ENCODE data around the gene SLC30A4.

SLC30A4 gene

DNA sequence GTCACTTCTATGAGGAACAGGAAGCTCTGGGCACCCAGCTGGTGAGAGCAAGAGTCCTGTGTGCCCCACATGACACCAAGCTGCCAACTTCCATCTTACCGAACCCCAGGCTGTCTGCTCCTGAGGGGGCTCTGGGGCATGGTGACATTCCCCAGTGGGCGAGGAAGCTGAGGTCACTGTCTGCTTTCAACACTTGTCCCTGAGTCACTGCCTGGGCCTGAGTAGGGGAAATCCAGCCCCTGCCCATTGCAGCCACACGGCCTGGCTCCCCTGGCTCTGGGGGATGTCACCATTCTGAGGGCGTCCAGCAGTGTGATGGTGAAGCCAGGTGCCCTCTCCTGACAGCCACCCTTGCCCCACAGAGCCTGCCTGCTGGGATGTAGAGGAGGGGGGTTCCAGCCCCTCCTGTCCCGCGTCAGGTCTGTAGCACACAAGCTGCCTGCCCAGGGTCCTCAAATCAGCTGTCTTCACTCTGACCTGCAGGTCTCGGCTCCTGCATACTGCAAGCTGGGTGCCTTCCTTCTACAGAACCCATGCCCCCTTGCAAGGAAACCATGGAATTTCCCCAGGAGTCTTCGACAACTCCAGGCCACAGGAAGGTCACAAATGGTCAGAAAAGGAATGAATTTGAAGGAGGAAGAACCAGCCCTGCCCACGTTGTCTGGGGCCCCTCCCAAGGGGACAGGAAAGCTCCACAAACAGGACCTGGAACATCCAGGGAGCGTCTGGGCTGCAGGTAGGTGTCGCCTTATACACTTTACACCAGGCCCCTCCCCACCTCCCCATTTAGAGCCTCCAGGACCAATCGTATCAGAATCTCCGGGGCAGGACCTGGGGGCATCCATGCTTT lies 74.3 kb downstream of the SLC30A4 start:
- in situ Hi-C loops (cut with MboI; ENCODE audit: low sequenced_read_pairs, unreplicated experiment): no loop called here
- peak; percentile 42 for DNase-seq (ENCODE audit: low spot score)
- TF ChIP-seq CTCF (IDR thresholded peaks at IDR 0.05; ENCODE audit: borderline replicate concordance, control extremely low read depth, extremely low read depth, insufficient read depth, missing control alignments): no peak

DNA sequence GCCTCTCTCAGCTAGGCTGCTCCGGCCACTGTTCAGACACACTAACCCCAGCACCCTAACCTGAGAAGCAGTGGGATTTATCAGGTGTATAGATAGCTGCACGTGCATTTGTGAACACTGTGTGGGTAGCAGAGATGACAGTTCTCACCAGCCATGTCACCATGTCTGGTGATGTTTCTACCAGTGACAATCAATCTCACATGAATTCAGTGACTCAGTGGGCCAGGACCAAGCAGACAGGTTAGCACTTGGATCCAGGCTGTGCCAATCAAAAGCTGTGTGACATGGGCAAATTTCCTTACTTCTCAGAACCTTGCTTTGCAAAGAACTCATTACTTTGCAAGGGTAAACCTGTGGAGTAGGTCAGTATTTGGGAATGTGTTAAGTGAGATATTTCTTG lies 78.9 kb downstream of the SLC30A4 start:
- in situ Hi-C loops (cut with MboI; ENCODE audit: low sequenced_read_pairs, unreplicated experiment): no loop called here
- no peak for TF ChIP-seq CTCF (IDR thresholded peaks at IDR 0.05; ENCODE audit: borderline replicate concordance, control extremely low read depth, extremely low read depth, insufficient read depth, missing control alignments)
- DNase-seq (ENCODE audit: low spot score): no peak

GRCh38 chr15:45442507-45443135 lies 79.9 kb downstream of the SLC30A4 start:
- no peak for DNase-seq (ENCODE audit: low spot score)
- TF ChIP-seq CTCF (IDR thresholded peaks at IDR 0.05; ENCODE audit: borderline replicate concordance, control extremely low read depth, extremely low read depth, insufficient read depth, missing control alignments): no peak
- in situ Hi-C loops (cut with MboI; ENCODE audit: low sequenced_read_pairs, unreplicated experiment): no loop called here

DNA sequence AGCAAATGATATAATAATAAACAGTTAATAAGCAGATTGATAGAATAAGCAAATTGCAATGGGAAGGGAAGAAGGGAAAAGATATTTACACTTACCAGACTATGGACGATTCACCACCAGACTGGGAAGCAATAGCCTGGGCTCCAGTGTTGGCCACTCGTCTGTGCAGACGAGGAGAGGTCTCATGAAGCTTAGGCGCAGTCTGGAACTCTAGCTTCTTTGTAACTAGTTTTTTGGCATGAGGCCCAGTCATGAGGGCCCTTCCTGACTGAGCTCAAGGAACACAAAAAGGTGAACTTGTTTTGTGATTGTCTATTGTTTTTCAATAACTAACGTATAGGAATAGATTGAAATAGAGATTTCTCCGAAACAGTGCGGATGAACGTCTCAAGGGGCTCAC lies 80.9 kb downstream of the SLC30A4 start:
- in situ Hi-C loops (cut with MboI; ENCODE audit: low sequenced_read_pairs, unreplicated experiment): no loop called here
- DNase-seq (ENCODE audit: low spot score): no peak
- TF ChIP-seq CTCF (IDR thresholded peaks at IDR 0.05; ENCODE audit: borderline replicate concordance, control extremely low read depth, extremely low read depth, insufficient read depth, missing control alignments): no peak

- in situ Hi-C loops (cut with MboI; ENCODE audit: low sequenced_read_pairs, unreplicated experiment): no loop called here
- DNase-seq (ENCODE audit: low spot score): no peak
- TF ChIP-seq CTCF (IDR thresholded peaks at IDR 0.05; ENCODE audit: borderline replicate concordance, control extremely low read depth, extremely low read depth, insufficient read depth, missing control alignments): no peak
Measured at GRCh38 chr15:45441036-45441435, 81.5 kb downstream of the SLC30A4 start.

- no peak for DNase-seq (ENCODE audit: low spot score)
- in situ Hi-C loops (cut with MboI; ENCODE audit: low sequenced_read_pairs, unreplicated experiment): no loop called here
Measured at GRCh38 chr15:45439521-45440260, 82.9 kb downstream of the SLC30A4 start.

More at GRCh38 chr15:45439521-45440260, 82.9 kb downstream of the SLC30A4 start:
- TF ChIP-seq CTCF (IDR thresholded peaks at IDR 0.05; ENCODE audit: borderline replicate concordance, control extremely low read depth, extremely low read depth, insufficient read depth, missing control alignments): no peak

Measured in GM13976 (cell line).